Coronary artery (tissue), 2 donors: Measurements from ENCODE around the gene CRYAB.
"Not testable (repeated sequence)": the region's sequence is repeated elsewhere in the genome, so short reads cannot be mapped to it uniquely, and the experiment has no call there.

ENCODE experiments used
- DNase-seq: peaks from one replicate; pipeline ENCODE4 v3.0.0-alpha.2; 2017; ENCODE audit warnings: low spot score
- H3K27ac ChIP-seq, 2 donors: fragments of 200-600 bp; sonication (generic); one replicate each; pipeline ENCODE4 v1.5.1; 2016 to 2019
- H3K4me3 ChIP-seq: fragments of 200-600 bp; sonication (generic); 2 replicates; pipeline ENCODE4 v1.5.1; 2016; ENCODE audit warnings: mild to moderate bottlenecking, moderate library complexity
- TF ChIP-seq, protein P1 (sequence below): fragments of 200-600 bp; sonication (generic); IDR thresholded peaks from one replicate; pipeline ENCODE4 v1.5.1; 2019; ENCODE audit warnings: antibody characterized with exemption

The CRYAB gene

DNA sequence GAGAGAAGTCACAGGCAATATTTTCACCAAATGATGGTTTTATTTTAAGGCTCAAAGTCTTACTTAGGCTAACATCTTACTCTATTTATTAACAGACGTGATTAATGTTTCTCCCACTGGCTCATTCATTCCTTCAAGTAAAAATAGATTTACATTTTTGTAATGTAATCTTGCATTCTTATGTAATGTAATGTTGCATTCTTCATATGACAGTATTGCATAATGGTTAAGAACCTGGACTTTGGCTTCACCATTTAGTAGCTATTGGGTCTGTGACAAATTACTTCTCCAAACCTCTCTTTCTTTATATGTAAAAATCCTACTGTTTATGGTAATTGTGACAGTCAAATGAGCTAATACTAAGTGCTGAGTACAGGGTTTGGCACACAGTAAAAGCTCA, 22.3 kb upstream of the CRYAB start:
- DNase-seq: no peak
- H3K27ac ChIP-seq: peak overlapping the region in 1 of 2 donors; percentile 12
- TF ChIP-seq, protein P1, sequence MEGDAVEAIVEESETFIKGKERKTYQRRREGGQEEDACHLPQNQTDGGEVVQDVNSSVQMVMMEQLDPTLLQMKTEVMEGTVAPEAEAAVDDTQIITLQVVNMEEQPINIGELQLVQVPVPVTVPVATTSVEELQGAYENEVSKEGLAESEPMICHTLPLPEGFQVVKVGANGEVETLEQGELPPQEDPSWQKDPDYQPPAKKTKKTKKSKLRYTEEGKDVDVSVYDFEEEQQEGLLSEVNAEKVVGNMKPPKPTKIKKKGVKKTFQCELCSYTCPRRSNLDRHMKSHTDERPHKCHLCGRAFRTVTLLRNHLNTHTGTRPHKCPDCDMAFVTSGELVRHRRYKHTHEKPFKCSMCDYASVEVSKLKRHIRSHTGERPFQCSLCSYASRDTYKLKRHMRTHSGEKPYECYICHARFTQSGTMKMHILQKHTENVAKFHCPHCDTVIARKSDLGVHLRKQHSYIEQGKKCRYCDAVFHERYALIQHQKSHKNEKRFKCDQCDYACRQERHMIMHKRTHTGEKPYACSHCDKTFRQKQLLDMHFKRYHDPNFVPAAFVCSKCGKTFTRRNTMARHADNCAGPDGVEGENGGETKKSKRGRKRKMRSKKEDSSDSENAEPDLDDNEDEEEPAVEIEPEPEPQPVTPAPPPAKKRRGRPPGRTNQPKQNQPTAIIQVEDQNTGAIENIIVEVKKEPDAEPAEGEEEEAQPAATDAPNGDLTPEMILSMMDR: no peak
- no peak overlapping the region for H3K4me3 ChIP-seq

DNA sequence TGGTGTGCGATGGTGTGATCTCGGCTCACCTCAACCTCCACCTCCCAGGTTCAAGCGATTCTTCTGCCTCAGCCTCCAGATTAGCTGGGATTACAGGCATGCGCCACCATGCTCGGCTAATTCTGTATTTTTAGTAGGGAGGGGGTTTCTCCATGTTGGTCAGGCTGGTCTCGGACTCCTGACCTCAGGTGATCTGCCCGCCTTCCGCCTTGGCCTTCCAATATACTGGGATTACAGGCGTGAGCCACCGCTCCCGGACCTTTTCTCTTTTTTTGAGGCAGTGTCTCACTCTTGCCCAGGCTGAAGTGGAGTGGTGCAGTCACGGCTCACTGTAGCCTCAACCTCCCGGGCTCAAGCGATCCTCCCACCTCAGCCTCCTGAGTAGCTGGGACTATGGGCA, 21.6 kb upstream of the CRYAB start:
- H3K27ac ChIP-seq, H3K4me3 ChIP-seq: not testable (repeated sequence)

DNA sequence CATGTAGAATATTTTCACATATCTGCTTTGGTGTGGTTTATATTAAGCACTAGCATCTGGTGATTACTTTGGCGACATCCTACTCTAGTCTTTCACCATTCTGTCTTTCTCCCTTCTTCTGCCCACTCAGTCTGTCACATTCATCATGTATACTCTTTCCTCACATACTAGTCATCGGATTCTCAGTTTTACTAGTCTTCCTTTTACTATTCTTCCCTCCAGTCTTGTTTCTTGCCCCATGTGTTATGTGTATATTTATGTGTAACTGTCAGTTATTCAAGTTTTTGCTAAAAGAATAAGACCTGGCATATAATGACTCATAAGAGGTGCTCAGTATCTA, 21.0 kb upstream of the CRYAB start:
- H3K4me3 ChIP-seq: no peak overlapping the region
- no peak for DNase-seq
- H3K27ac ChIP-seq: no peak overlapping the region
- TF ChIP-seq, protein P1: no peak

More for the DNA sequence above, 21.6 kb upstream of the CRYAB start:
- DNase-seq: not testable (repeated sequence)

- no peak overlapping the region for H3K27ac ChIP-seq
- TF ChIP-seq, protein P1: no peak
- DNase-seq: no peak
- H3K4me3 ChIP-seq: no peak overlapping the region
Observed at GRCh38 chr11:111930472-111930871, 18.9 kb upstream of the CRYAB start.

DNA sequence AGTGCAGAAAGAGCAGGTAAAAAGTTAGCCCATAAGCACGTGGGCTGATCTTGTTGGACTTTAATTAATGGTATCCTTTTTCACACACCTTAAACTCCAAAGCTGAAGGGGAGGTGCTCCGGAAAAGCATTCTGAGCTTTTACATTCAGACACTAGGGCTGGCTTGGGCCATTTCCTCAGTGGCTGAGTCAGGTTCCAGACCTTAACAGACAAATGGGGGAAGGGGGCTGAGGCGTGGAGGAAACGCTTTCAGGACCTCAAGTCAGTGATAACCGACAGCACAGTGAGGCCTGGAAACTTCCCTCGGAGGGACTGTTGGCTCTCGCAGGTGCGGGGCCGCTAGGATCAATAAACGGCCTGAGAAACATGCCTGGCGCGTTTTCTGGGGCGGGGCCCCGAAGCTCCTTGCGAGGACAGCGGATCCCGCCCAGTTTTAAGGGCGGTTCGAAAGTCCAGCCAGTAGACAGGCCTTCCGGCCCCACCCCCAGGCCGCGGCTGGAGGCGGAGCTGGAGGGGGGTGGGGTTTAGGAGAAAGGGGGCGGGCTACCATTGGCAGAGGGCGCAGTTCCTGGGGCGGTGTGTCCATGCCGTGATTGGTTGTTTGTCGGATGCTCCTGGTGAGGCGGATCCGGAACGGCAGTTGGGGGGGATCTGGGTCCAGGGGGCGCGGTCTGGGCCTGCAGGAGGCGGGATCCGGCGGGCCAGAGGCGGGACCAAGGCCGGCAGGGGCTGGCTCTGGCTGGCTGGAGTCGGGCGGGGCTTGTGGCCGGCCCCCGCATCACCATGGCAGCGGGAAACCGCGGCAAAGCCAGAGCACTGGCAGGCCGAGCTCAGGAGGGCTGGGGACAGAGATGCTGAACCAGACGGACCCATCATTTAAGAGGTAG, 15.2 kb upstream of the CRYAB start:
- TF ChIP-seq, protein P1: no peak
- peak; percentile 98 for DNase-seq
- peak overlapping the region; percentile 71 for H3K4me3 ChIP-seq
- H3K27ac ChIP-seq: peak overlapping the region; percentile 76 to 95

DNA sequence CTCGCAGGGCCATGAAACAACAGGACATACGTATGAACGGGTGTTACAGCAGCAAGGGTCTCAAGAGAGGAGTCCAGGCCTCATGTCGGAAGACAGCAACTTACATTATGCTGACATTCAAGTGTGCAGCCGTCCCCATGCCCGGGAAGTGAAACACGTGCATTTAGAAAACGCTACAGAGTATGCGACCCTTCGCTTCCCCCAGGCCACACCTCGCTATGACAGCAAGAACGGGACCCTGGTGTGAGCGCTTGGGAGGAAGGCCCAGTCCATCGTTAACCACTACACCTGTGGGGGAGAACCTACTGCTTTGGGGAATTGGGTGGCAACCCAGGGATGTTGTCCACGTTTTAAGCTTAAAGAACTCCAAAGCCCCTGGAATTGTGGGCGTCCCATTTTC, 14.4 kb upstream of the CRYAB start:
- H3K4me3 ChIP-seq: peak overlapping the region; percentile 71
- peak overlapping the region; percentile 76 to 95 for H3K27ac ChIP-seq
- TF ChIP-seq, protein P1: no peak
- DNase-seq: no peak

GRCh38 chr11:111923951-111924350, 12.4 kb upstream of the CRYAB start:
- Histone ChIP-seq H3K27ac (peak overlapping the region; percentile 85 to 95), H3K4me3 (peak overlapping the region; percentile 46)
- no peak for DNase-seq
- TF ChIP-seq, protein P1: no peak
